Left kidney (tissue), 1 donor: Measurements from ENCODE around the gene MYCBP2. TPM values are rescaled to one million over a fixed set of nuclear protein-coding genes. Genes with fewer than 3 reads are reported as not detected.

ENCODE experiments used
- polyA plus RNA-seq: library from polyadenylated mRNA; unstranded; fragments of 120-200 nt; gene quantifications from one replicate; pipeline ENCODE4 v1.2.1, GENCODE V29; 2013; ENCODE audit not compliant: insufficient read length

The MYCBP2 gene
- polyA plus RNA-seq, 1 donor, result 82.3 TPM

Other genes with a start within 250 kb of the MYCBP2 start
- not detected for gene SCEL, start 208.6 kb upstream of the MYCBP2 start, polyA plus RNA-seq